CD14-positive monocyte (primary cell): ENCODE data around the gene CDK1. TPM values are rescaled to one million over a fixed set of nuclear protein-coding genes. Genes with fewer than 3 reads are reported as not detected.

Experiments used
- DNase-seq, 3 donors: peaks; one replicate each; pipeline ENCODE4 v3.0.0-alpha.2; 2011 to 2022
- H2AFZ ChIP-seq: 2 replicates; pipeline ENCODE4 v1.6.0; 2012; ENCODE audit warnings: mild to moderate bottlenecking, low read depth, low read length, inconsistent platforms; ENCODE audit not compliant: insufficient read depth, poor library complexity, severe bottlenecking
- H3K27ac ChIP-seq, 2 donors: 1 replicate in 1 of 2; 2 replicates in 1 of 2; pipeline ENCODE4 v1.5.1; 2012 to 2013; ENCODE audit warnings: low read length in 2 of 2, control low read depth in 1 of 2, inconsistent platforms in 1 of 2, low read depth in 1 of 2, mild to moderate bottlenecking in 1 of 2
- H3K27me3 ChIP-seq, 2 donors: one replicate each; pipeline versions ENCODE4 v1.6.0 to v1.6.1; 2011 to 2013; ENCODE audit warnings: low read length in 2 of 2; ENCODE audit not compliant: control insufficient read depth in 2 of 2, insufficient read depth in 2 of 2
- H3K36me3 ChIP-seq, 2 donors: replicated peaks in 1 of 2; 1 replicate in 1 of 2; 2 replicates in 1 of 2; pipeline versions ENCODE4 v1.5.1 to v1.6.1; 2012 to 2013; ENCODE audit warnings: low read length in 2 of 2, control low read depth in 1 of 2, inconsistent platforms in 1 of 2, mild to moderate bottlenecking in 1 of 2; ENCODE audit not compliant: insufficient read depth in 2 of 2, control insufficient read depth in 1 of 2
- H3K4me1 ChIP-seq, 2 donors: 1 replicate in 1 of 2; 2 replicates in 1 of 2; pipeline versions ENCODE4 v1.5.1 to v1.6.1; 2012 to 2013; ENCODE audit warnings: low read length in 2 of 2, control low read depth in 1 of 2, inconsistent platforms in 1 of 2, mild to moderate bottlenecking in 1 of 2, moderate library complexity in 1 of 2; ENCODE audit not compliant: insufficient read depth in 2 of 2, control insufficient read depth in 1 of 2
- H3K4me2 ChIP-seq: replicated peaks from 2 replicates; pipeline ENCODE3; 2012; ENCODE audit warnings: low read length, moderate library complexity, mild to moderate bottlenecking; ENCODE audit not compliant: poor library complexity, severe bottlenecking; ENCODE audit errors: extremely low read depth
- H3K4me3 ChIP-seq, 3 experiments: fragments of 200-600 bp in 1 of 3; sonication (generic) in 1 of 3; replicated peaks in 1 of 3; 1 replicate in 2 of 3; 2 replicates in 1 of 3; pipeline ENCODE4 v1.5.1; 2011 to 2013; ENCODE audit warnings: low read length in 3 of 3, mild to moderate bottlenecking in 3 of 3, control low read depth in 2 of 3, low read depth in 2 of 3, inconsistent platforms in 1 of 3, moderate library complexity in 1 of 3
- H3K79me2 ChIP-seq: 2 replicates; pipeline ENCODE4 v1.6.0; 2012; ENCODE audit warnings: mild to moderate bottlenecking, control low read depth, inconsistent platforms, low read length, moderate library complexity; ENCODE audit not compliant: insufficient read depth
- H3K9ac ChIP-seq: 2 replicates; pipeline ENCODE4 v1.6.0; 2017; ENCODE audit warnings: low read length, mild to moderate bottlenecking; ENCODE audit not compliant: insufficient read depth, poor library complexity, severe bottlenecking
- H3K9me3 ChIP-seq, 2 donors: replicated peaks in 1 of 2; 1 replicate in 1 of 2; 2 replicates in 1 of 2; pipeline versions ENCODE4 v1.5.1 to v1.6.1; 2012 to 2013; ENCODE audit warnings: low read length in 2 of 2, control low read depth in 1 of 2; ENCODE audit not compliant: control insufficient read depth in 1 of 2, insufficient read depth in 1 of 2
- H4K20me1 ChIP-seq: 2 replicates; pipeline ENCODE4 v1.6.0; 2012; ENCODE audit warnings: mild to moderate bottlenecking, low read length, control low read depth, moderate library complexity; ENCODE audit not compliant: insufficient read depth
- H3K27ac Mint-ChIP-seq, 7 donors: one replicate each; pipeline ENCODE4 v1.8.0; 2020; ENCODE audit warnings: mild to moderate bottlenecking in 7 of 7, mixed read lengths in 7 of 7, moderate library complexity in 6 of 7, inconsistent platforms in 2 of 7
- H3K27me3 Mint-ChIP-seq, 3 donors: one replicate each; pipeline ENCODE4 v1.8.0; 2021 to 2022; ENCODE audit warnings: low read depth in 3 of 3, mild to moderate bottlenecking in 3 of 3, mixed read lengths in 3 of 3, moderate library complexity in 3 of 3, inconsistent platforms in 1 of 3
- H3K36me3 Mint-ChIP-seq, 2 donors: one replicate each; pipeline ENCODE4 v1.8.0; 2020; ENCODE audit warnings: mixed read lengths in 2 of 2, inconsistent platforms in 1 of 2, mild to moderate bottlenecking in 1 of 2
- H3K4me1 Mint-ChIP-seq: one replicate; pipeline ENCODE4 v1.8.0; 2020; ENCODE audit warnings: mild to moderate bottlenecking, mixed read lengths
- H3K4me3 Mint-ChIP-seq, 2 donors: one replicate each; pipeline ENCODE4 v1.8.0; 2020; ENCODE audit warnings: mild to moderate bottlenecking in 2 of 2, mixed read lengths in 2 of 2, moderate library complexity in 1 of 2
- H3K9me3 Mint-ChIP-seq, 7 donors: one replicate each; pipeline ENCODE4 v1.8.0; 2020 to 2022; ENCODE audit warnings: mixed read lengths in 7 of 7, mild to moderate bottlenecking in 6 of 7, moderate library complexity in 6 of 7, inconsistent platforms in 2 of 7
- WGBS: methylation state at CpG from one replicate; pipeline ENCODE4 v1.1.5; 2013; ENCODE audit warnings: missing lambda C conversion rate; ENCODE audit not compliant: insufficient coverage; 5-methylcytosine and 5-hydroxymethylcytosine counted together
- intact Hi-C, 2 donors: fragments of 100-400 bp; cut with micrococcal nuclease; formaldehyde crosslinking; loops; one replicate each; pipeline versions ENCODE4 v1.15.0 to v1.15.1; 2023
- polyA plus RNA-seq, 3 donors: library from polyadenylated mRNA; depleted of rRNA in 1 of 3; unstranded in 2 of 3; stranded (reverse) in 1 of 3; fragments of 300-500 nt in 2 of 3; fragments of >200 nt in 1 of 3; fragmentation: Illumina TruSeq in 2 of 3; gene quantifications; 1 replicate in 2 of 3; 2 replicates in 1 of 3; pipeline ENCODE4 v1.2.3, GENCODE V29; 2012 to 2021
- TF ChIP-seq, protein P1 (sequence below): fragments of 200-600 bp; IDR thresholded peaks from one replicate; pipeline ENCODE4 v1.8.0; 2022; ENCODE audit warnings: antibody characterized with exemption, mild to moderate bottlenecking

The CDK1 gene
- polyA plus RNA-seq, 3 donors, result 0.08 to 0.21 (median 0.09) TPM

DNA sequence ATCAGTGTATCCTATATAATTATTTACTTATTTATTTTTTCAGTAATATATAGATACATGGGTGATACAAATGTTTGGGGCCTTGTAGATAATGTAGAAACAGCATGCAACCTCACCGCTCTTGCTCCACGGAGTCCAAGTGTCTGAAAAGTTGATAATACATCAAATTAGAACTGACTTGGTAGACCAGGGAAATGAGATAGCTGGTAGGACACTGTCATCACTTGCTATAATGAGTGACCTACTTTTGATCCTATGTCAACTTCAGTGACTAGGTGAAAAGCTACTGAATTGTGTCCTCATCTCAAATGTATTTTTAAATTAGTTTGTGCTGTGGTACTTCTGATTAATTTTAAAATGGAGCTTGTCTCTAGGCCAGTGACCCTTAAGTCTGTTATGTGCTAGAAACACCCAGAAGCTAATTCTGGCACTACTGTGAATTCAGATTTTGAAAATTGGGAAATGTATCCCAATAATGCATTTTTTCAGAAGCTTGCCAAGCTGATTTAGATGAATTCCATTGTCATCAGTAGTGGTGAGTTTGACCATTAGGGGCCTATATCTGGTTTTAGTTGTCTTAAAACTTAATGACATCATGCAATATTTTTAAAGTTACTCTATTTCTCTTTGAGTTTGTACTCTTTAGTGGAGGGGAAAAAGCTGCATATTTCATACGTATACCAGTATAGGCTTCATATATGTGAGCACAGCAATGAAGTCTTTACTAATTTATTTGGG, 17.4 kb downstream of the CDK1 start:
- no peak overlapping the region for H3K4me3 Mint-ChIP-seq
- H3K36me3 Mint-ChIP-seq, result peaks cover 37 to 64% of the 10 kb centered on the region in 2 donors
- Histone ChIP-seq H3K9me3 (no peaks in the 10 kb centered on the region), H2AFZ (no peak overlapping the region), H3K4me1 (no peaks in the 10 kb centered on the region), H3K4me2 (no peak overlapping the region), H3K79me2 (peaks cover 32% of the 10 kb centered on the region), H3K36me3 (peaks cover 26 to 73% of the 10 kb centered on the region in 2 donors), H3K27ac (peak overlapping the region in 1 of 2 donors; percentile 7), H3K27me3 (no peaks in the 10 kb centered on the region), H4K20me1 (no peaks in the 10 kb centered on the region), H3K4me3 (no peak overlapping the region), H3K9ac (no peak overlapping the region)
- no peaks in the 10 kb centered on the region for H3K27me3 Mint-ChIP-seq
- H3K9me3 Mint-ChIP-seq, result no peaks in the 10 kb centered on the region
- no peak overlapping the region for H3K27ac Mint-ChIP-seq
- H3K4me1 Mint-ChIP-seq, result peaks cover 3% of the 10 kb centered on the region
- no peak for DNase-seq
- 100% methylated on average over 1 of the region's 3 CpGs for WGBS
- intact Hi-C loops, result no loop called here
- TF ChIP-seq, protein P1, sequence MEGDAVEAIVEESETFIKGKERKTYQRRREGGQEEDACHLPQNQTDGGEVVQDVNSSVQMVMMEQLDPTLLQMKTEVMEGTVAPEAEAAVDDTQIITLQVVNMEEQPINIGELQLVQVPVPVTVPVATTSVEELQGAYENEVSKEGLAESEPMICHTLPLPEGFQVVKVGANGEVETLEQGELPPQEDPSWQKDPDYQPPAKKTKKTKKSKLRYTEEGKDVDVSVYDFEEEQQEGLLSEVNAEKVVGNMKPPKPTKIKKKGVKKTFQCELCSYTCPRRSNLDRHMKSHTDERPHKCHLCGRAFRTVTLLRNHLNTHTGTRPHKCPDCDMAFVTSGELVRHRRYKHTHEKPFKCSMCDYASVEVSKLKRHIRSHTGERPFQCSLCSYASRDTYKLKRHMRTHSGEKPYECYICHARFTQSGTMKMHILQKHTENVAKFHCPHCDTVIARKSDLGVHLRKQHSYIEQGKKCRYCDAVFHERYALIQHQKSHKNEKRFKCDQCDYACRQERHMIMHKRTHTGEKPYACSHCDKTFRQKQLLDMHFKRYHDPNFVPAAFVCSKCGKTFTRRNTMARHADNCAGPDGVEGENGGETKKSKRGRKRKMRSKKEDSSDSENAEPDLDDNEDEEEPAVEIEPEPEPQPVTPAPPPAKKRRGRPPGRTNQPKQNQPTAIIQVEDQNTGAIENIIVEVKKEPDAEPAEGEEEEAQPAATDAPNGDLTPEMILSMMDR, result no peak

GRCh38 chr10:60796481-60796880, 18.2 kb downstream of the CDK1 start:
- TF ChIP-seq, protein P1, result no peak
- Mint-ChIP-seq H3K4me3 (no peak overlapping the region), H3K36me3 (peaks cover 30 to 55% of the 10 kb centered on the region in 2 donors), H3K4me1 (no peaks in the 10 kb centered on the region), H3K9me3 (no peaks in the 10 kb centered on the region), H3K27ac (peak overlapping the region in 1 of 7 donors; percentile 4), H3K27me3 (no peaks in the 10 kb centered on the region)
- no peak overlapping the region for H3K27ac ChIP-seq
- DNase-seq, result no peak
- no peaks in the 10 kb centered on the region for H3K4me1 ChIP-seq
- H3K4me2 ChIP-seq, result no peak overlapping the region
- 100% methylated on average over 1 of the region's 1 CpG for WGBS
- no peak overlapping the region for H2AFZ ChIP-seq
- no peak overlapping the region for H3K9ac ChIP-seq
- no peaks in the 10 kb centered on the region for H4K20me1 ChIP-seq
- no peaks in the 10 kb centered on the region for H3K9me3 ChIP-seq
- no peak overlapping the region for H3K4me3 ChIP-seq
- H3K27me3 ChIP-seq, result no peaks in the 10 kb centered on the region
- intact Hi-C loops, result no loop called here
- peaks cover 24% of the 10 kb centered on the region for H3K79me2 ChIP-seq
- peaks cover 26 to 66% of the 10 kb centered on the region in 2 donors for H3K36me3 ChIP-seq
